ENCODE results near the gene PLSCR3. TPM values are rescaled to one million over a fixed set of nuclear protein-coding genes. Genes with fewer than 3 reads are reported as not detected.

PLSCR3 gene
- total RNA-seq, 1 donor from 2014 or later, result 6.6 TPM

DNA sequence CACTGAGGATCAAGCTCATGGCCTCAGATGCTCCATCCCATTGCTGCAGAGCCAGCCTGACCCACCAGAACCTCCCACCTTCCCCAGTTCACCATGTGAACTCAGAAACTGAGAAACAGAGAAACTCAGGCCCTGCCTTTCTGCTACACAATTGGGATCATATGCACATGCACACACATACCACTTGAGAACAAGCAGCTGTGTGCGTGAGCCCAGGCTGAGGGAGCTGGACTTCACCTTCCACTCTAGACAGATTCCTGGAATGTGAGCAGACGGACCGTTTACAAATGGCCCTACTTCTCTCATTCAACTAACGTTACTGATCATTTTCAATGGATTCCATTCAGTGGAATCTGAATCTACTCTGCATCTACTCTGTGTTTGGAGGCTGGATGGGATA lies 29.4 kb upstream of the PLSCR3 start:
- Mint-ChIP-seq H3K9me3 (no peaks in the 10 kb centered on the region), H3K4me1 (peaks cover 30% of the 10 kb centered on the region), H3K4me3 (peak overlapping the region; percentile 2), H3K27ac (peak overlapping the region; percentile 7), H3K27me3 (ENCODE audit: insufficient read depth, low read depth) (peaks cover 17% of the 10 kb centered on the region), H3K36me3 (no peaks in the 10 kb centered on the region)
- no peaks in the 10 kb centered on the region for H3K9me3 ChIP-seq (ENCODE audit: low read depth)
- H3F3A ChIP-seq (ENCODE audit: low read depth), result no peaks in the 10 kb centered on the region
- H2AFZ ChIP-seq (replicated peaks), result no peak overlapping the region
- no peak for DNase-seq (ENCODE audit: low spot score)
- TF ChIP-seq EZH2 (IDR thresholded peaks at IDR 0.05) (no peak), EZH2phosphoT487 (IDR thresholded peaks at IDR 0.05) (no peak)
- TF ChIP-seq, protein P1, sequence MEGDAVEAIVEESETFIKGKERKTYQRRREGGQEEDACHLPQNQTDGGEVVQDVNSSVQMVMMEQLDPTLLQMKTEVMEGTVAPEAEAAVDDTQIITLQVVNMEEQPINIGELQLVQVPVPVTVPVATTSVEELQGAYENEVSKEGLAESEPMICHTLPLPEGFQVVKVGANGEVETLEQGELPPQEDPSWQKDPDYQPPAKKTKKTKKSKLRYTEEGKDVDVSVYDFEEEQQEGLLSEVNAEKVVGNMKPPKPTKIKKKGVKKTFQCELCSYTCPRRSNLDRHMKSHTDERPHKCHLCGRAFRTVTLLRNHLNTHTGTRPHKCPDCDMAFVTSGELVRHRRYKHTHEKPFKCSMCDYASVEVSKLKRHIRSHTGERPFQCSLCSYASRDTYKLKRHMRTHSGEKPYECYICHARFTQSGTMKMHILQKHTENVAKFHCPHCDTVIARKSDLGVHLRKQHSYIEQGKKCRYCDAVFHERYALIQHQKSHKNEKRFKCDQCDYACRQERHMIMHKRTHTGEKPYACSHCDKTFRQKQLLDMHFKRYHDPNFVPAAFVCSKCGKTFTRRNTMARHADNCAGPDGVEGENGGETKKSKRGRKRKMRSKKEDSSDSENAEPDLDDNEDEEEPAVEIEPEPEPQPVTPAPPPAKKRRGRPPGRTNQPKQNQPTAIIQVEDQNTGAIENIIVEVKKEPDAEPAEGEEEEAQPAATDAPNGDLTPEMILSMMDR (IDR thresholded peaks at IDR 0.05), result no peak
- peaks cover 13% of the 10 kb centered on the region for H3K4me1 ChIP-seq
- H3K4me3 ChIP-seq, result no peak overlapping the region
- peaks cover 16% of the 10 kb centered on the region for H4K20me1 ChIP-seq (ENCODE audit: low read depth)
- H3K27me3 ChIP-seq, result no peaks in the 10 kb centered on the region
- no peak overlapping the region for H3K27ac ChIP-seq
- H3K4me2 ChIP-seq, result no peak overlapping the region
- H3K9ac ChIP-seq, result no peak overlapping the region
- H3K79me2 ChIP-seq (ENCODE audit: low read depth), result no peaks in the 10 kb centered on the region
- no peaks in the 10 kb centered on the region for H3K36me3 ChIP-seq

DNA sequence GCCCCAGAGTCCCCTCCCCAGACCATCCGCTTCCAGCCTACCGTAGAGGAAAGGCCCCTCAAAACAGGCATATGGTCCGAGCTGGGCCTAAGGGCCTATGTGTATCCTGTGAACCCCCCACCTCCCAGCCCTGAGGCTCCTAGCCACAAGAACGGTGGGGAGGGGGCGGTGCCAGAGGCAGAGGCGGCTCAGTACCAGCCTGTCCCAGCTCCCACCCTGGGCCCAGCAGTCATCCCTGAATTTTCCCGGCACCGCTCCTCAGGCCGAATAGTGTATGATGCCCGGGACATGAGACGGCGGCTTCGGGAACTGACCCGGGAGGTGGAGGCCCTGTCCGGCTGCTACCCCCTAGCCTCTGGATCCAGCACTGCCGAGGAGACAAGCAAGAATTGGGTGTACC lies 26.9 kb upstream of the PLSCR3 start:
- TF ChIP-seq, protein P1 (IDR thresholded peaks at IDR 0.05), result no peak
- no peak for TF ChIP-seq EZH2 (IDR thresholded peaks at IDR 0.05)
- TF ChIP-seq EZH2phosphoT487 (IDR thresholded peaks at IDR 0.05), result no peak
- Histone ChIP-seq H3K79me2 (ENCODE audit: low read depth) (no peaks in the 10 kb centered on the region), H2AFZ (replicated peaks) (no peak overlapping the region), H3K9ac (no peak overlapping the region), H3K4me1 (peaks cover 13% of the 10 kb centered on the region), H3K36me3 (no peaks in the 10 kb centered on the region), H3K4me3 (no peak overlapping the region), H3K27ac (no peak overlapping the region), H3F3A (ENCODE audit: low read depth) (no peaks in the 10 kb centered on the region), H4K20me1 (ENCODE audit: low read depth) (peaks cover 31% of the 10 kb centered on the region), H3K27me3 (no peaks in the 10 kb centered on the region), H3K4me2 (no peak overlapping the region), H3K9me3 (ENCODE audit: low read depth) (no peaks in the 10 kb centered on the region)
- Mint-ChIP-seq H3K4me3 (peak overlapping the region; percentile 74), H3K27me3 (ENCODE audit: insufficient read depth, low read depth) (peaks cover 20% of the 10 kb centered on the region), H3K36me3 (peaks cover 13% of the 10 kb centered on the region), H3K9me3 (no peaks in the 10 kb centered on the region), H3K4me1 (peaks cover 43% of the 10 kb centered on the region), H3K27ac (peak overlapping the region; percentile 88)
- no peak for DNase-seq (ENCODE audit: low spot score)

DNA sequence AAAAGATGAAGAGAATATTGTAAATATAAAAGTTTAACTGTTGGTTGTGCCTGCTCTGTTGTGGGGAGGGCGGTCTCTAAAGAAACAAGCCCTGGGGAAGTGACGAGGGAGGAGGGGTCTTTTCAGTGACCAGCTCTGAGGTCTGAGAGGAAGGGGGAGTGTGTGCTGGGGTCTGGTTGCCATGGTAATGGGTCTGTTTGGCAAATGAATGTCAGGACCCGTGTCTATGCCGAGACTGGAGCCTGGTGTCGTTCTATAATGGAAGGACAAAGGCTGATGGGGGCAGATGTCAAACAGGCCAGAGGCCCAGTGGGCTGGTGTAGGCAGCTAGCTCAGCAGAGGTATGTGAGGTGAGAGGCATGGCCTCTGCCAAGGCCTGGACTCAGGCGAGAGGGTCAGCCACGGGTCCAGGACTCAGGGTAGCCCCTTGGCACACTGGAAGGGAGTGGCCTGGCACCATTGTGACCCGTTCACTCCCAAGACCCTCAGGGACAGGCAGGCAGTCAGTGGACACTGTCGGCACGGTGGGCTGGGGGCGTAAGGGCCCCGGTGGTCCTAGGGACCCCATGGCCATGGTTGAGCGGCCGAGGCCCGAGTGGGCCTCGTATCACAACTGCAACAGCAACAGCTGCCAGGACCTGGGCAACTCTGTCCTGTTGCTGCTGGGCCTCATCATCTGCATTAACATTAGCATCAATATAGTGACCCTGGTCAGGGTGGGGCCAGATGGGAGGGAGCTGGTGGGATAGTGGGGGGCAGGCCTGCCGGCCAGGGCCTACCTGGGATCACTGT lies 25.7 kb upstream of the PLSCR3 start, which contains the start of gene SPEM1:
Gene SPEM1 (plus strand): TSS at position 506 of the 792 bp plus-strand sequence. CDS start 61 bp downstream, at position 567.
- Histone ChIP-seq H3K36me3 (no peaks in the 10 kb centered on the region), H3K27me3 (no peaks in the 10 kb centered on the region), H3K4me1 (peaks cover 13% of the 10 kb centered on the region), H3K79me2 (ENCODE audit: low read depth) (no peaks in the 10 kb centered on the region), H4K20me1 (ENCODE audit: low read depth) (peaks cover 35% of the 10 kb centered on the region), H3K4me2 (peak within 1 kb of the TSS; percentile 18), H3F3A (ENCODE audit: low read depth) (no peaks in the 10 kb centered on the region), H3K4me3 (no peak within 1 kb of the TSS), H3K27ac (peak within 1 kb of the TSS; percentile 53), H2AFZ (replicated peaks) (no peak within 1 kb of the TSS), H3K9me3 (ENCODE audit: low read depth) (no peaks in the 10 kb centered on the region), H3K9ac (no peak within 1 kb of the TSS)
- peak within 1 kb of the TSS; percentile 74 for H3K4me3 Mint-ChIP-seq
- peak; percentile 69 for DNase-seq (ENCODE audit: low spot score)
- H3K27me3 Mint-ChIP-seq (ENCODE audit: insufficient read depth, low read depth), result peaks cover 18% of the 10 kb centered on the region
- TF ChIP-seq EZH2phosphoT487 (IDR thresholded peaks at IDR 0.05), result no peak
- TF ChIP-seq, protein P1 (IDR thresholded peaks at IDR 0.05), result no peak
- TF ChIP-seq EZH2 (IDR thresholded peaks at IDR 0.05), result no peak
- H3K27ac Mint-ChIP-seq, result peak within 1 kb of the TSS; percentile 88
- peaks cover 20% of the 10 kb centered on the region for H3K36me3 Mint-ChIP-seq
- H3K4me1 Mint-ChIP-seq, result peaks cover 41% of the 10 kb centered on the region
- no peaks in the 10 kb centered on the region for H3K9me3 Mint-ChIP-seq

Data from neural progenitor cell (in vitro differentiated cells).